ENCODE measurements around the gene GSDME.

- no peak for TF ChIP-seq CTCF (IDR thresholded peaks at IDR 0.05)
- no peak for TF ChIP-seq TEAD4 (IDR thresholded peaks at IDR 0.05; ENCODE audit: borderline replicate concordance, insufficient read depth)
- TF ChIP-seq MAX (IDR thresholded peaks at IDR 0.05; ENCODE audit: low read depth): no peak
- no peak for TF ChIP-seq EP300 (IDR thresholded peaks at IDR 0.05; ENCODE audit: borderline replicate concordance in 1 of 2, low read depth in 1 of 2, low read length in 1 of 2)
- no peak for TF ChIP-seq SIN3A (IDR thresholded peaks at IDR 0.05; ENCODE audit: borderline replicate concordance, low read depth, low read length)
- no peak for TF ChIP-seq MXI1 (IDR thresholded peaks at IDR 0.05; ENCODE audit: low read depth, low read length)
- peak; percentile 77; the same call in 1 of the 2 replicates for TF ChIP-seq REST (IDR thresholded peaks at IDR 0.05; ENCODE audit: low read depth, low read length)
- TF ChIP-seq RAD21 (IDR thresholded peaks at IDR 0.05; ENCODE audit: low read length): no peak
- no peak for TF ChIP-seq POLR2AphosphoS5 (IDR thresholded peaks at IDR 0.05; ENCODE audit: low read depth, low read length)
- TF ChIP-seq RFX5 (IDR thresholded peaks at IDR 0.05; ENCODE audit: low read length): no peak
- TF ChIP-seq RCOR1 (IDR thresholded peaks at IDR 0.05; ENCODE audit: low read length): no peak
- no peak for TF ChIP-seq YY1 (IDR thresholded peaks at IDR 0.05; ENCODE audit: low read depth)
- TF ChIP-seq FOXM1 (IDR thresholded peaks at IDR 0.05; ENCODE audit: low read depth): no peak
Measured at GRCh38 chr7:24742506-24743162, 14.6 kb downstream of the GSDME start.
